Germinal center (tissue), 1 donor: Measurements from ENCODE around the gene DICER1.

ENCODE experiments used
- DNase-seq: peaks from one replicate; pipeline ENCODE4 v3.0.0; 2012; ENCODE audit warnings: mixed read lengths, low spot score

DICER1 gene

DNA sequence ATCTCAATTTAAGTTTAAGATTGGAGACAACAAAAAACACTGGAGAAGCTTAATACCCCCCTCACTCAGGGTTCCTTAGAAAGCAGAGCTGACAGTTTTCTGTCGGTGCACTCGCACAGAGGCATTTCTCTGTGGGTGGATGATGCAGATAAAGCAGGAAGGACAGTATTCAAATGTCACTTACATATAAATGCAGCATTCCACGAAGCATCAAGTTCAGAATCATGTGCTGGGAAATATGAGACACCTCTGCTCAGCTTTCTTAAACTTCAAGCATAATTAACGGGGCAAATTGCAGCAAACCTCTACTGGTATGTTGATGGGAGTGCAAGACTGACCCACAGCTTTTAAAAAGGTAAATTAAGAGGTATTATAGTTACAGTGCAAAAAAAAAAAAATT is 68.7 kb downstream of the DICER1 start:
- DNase-seq: no peak

DNA sequence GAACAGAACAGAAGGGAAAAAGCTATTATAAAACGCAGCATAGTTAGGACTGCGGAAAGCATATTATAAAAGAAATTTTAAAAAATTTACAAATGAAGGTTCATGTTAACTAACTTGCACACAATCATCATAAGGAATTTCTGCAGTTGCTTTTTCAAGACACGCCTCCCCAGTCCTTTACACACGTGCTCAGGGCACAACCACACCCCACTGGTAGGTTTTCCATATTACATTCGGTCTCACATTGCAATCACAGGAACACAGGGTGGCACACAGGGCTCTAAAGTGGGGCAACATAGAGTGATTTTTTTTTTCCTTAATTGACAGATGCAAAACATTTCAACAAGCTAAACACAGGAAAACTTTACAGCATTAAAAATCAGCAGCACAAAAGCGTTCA is 69.7 kb downstream of the DICER1 start:
- DNase-seq: no peak

DNA sequence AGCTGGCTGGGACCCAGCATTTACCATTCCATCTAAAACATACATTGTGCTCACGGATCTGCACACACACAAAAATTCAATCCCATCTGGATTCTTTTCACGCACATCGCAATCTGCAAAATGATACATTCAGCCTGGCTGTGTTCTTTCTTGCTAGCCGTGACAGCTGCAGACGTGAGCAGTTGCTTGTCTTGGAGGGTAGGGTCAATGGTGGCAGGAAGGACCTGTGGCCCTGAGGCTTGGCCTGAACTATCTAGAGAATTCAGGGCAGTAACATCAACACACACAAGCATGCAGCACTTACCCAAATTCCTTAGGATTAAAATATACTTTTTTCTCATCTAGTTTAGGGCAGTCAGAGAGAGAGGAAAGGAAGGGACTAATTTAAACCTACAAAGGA is 72.0 kb downstream of the DICER1 start:
- no peak for DNase-seq

DNA sequence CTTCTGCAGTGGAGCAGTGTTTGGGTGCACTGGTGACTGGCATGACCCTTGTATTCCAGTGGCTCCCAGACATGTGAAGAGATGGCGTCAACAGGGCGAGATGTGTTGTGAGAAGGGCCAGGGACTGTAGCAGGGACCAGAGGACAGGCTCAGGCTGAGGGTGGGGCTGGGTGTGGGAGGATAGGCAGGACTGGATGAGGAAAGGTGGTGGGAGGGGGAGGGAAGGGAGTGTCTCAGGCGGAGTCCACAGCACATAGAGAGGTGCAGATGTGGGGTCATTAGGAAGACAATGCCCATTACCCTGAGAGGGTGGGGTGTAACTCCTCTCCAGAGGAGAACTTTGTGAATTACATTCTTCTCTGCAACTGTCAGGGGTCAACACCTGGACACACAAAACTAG is 78.5 kb downstream of the DICER1 start:
- no peak for DNase-seq

DNA sequence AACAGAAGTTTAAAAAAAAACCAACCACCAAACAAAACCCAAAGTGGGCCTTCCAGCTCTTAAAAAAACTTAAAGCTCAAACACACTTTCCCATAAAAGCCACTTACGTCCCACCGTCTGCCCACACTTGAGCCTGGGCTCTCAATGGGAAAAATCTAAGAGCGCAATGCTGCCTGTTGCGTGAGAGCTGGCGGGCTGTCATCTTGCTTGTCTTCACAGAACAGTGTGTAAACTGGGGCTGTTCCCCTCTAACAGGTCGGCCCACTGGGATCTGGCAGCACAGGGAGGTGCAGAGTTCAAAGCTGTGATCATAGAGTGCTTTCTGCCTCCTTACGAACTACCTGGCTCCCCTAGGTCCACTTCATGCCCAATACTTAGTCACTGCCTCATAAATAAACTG is 80.0 kb downstream of the DICER1 start:
- DNase-seq: no peak

GRCh38 chr14:95075789-95076188 is 81.5 kb downstream of the DICER1 start:
- no peak for DNase-seq

DNA sequence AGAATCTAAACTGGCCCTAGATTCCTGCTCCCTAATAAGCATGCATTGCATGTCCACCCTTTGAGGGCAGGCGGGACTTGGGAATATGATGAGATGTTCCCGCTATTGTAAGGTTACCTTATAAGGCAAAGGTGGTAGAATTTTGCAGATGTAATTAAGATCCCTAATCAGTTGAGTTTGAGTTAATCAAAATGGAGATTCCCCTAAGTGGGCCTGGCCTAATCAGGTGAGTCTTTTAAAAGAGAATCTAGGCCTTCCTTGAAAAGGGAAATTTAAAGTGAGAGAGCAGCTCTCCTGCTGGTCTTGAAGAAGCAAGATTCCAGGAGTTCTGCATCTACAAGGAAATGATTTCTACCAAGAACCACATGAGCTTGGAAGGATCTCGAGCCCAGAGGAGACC is 83.4 kb downstream of the DICER1 start:
- DNase-seq: no peak

DNA sequence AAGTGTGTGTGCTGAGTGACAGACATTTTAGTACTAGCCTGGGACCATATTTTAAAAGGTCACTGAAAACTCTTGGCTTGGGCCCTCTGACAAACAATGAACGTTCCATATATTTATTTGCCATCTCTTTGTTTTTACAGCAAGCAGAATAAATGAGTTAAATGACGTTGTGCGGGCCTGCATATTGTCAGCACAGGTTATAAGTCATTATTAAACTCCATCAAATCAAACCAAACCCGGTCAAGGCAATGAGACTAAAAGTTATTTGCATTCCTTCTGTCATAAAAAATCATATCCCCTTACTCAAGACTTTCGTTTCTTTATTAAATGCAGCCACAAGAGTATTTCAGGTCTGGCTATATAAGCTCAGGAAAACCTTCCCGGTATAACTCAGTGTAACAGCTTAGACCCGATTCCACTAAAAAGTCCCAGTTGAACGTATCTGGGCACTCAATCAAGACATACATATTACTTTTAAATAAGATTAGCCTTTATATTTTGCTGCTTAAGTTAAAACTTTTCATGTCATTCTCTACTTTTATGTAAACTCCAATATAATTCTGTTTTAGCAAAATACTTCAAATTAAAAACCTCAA is 84.9 kb downstream of the DICER1 start:
- DNase-seq: no peak

DNA sequence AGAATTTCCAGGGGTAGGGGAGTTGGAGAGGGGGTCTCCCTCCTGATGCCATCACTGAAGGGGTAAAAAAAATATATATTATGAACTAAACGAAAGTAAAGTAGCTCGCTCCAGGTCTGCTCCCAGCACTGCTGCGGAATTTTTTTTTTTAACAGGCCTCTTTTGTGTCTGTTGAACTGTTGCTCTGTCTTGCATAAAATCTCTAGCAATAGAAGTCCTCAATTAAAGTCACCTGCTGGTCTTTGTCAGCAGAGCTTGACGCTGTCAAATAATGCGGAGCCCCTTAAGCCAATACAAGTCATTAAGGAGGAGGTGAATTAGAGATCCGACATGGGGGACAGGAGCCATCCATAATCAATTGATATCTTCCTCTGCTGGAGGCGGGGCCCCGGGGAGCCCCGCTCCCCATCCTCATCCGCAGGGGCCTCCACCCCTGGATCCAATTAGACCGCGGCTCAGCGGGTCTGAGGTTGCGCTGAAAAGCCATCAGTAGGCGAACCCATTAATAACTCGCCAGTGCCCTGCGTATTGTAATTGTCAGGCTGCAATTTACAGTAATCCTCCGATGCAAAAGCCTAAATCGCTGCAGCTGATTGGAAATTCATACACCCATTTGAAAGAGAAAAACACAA is 85.6 kb downstream of the DICER1 start:
- no peak for DNase-seq

DNA sequence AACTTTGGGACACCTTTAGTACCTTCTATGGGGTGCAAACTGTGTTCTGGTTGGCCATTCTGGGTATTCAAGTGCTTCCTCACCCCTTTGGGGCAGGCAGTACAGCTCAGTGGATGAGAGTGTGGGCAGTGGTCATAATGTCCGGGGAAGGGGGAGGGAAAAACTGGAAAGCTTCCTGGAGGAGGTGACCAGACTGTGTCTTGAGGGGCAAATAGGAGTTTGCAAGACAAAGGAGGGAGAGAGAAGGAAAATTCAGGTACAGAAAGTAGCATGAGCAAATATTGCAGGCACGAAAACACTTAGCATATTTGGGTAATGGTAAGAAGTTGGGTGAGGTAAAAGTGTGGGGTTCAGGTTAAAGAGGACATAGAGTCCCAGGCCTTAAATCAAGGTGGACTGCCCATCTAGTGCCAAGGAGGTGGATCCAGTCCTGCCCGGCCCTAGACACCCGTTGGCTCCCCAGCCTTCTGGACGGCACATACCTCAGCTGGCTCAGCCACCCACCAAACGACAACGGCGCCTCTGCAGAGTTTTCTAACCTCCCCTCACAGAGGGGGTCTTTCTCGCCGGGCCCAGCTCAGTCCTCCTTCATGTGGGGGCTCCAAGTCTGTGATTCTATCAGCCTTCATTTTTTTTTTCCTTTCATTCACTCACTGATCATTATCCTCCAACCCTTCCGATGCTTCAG is 86.4 kb downstream of the DICER1 start:
- DNase-seq: no peak

DNA sequence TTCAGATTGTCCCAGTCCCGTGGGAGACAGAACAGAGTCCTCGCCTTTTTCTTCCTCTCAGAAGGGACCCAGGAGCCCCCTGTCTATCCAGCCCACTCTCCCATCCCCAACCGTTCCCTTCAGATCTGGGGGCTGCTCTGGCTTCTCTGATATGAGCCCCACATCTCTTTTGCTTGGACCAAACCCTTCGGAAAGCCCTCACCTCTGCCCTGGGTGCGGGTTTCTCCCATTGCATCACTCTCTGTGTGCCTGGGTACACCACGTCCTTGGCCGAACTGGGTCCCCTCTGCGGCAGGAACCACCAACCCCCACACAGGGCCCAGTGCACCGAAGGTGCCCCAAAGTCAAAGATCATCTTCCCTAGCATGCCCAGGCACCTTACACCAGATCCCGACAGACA is 87.8 kb downstream of the DICER1 start:
- DNase-seq: no peak

- DNase-seq: no peak
Measured at GRCh38 chr14:95069018-95069417, 88.3 kb downstream of the DICER1 start.

DNA sequence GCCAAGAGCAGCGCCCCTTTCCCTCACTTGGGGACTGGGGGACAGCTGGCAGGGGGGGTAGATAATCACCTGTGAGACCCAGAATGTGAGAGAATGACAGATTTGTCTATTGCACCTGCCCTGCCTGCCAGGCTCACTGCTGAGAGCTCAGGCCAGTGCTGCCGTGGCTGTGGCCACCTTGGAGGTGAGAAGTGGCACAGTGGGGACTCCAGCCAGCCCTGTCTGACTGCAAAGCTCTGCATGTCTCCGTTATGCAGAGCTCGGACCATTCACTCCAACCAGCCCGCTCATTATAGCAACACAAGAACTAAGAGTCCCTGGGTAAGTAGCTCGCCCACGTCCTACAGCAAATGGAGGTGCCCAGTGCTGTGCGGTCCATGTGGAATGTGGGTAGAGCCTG is 88.8 kb downstream of the DICER1 start:
- DNase-seq: no peak

DNA sequence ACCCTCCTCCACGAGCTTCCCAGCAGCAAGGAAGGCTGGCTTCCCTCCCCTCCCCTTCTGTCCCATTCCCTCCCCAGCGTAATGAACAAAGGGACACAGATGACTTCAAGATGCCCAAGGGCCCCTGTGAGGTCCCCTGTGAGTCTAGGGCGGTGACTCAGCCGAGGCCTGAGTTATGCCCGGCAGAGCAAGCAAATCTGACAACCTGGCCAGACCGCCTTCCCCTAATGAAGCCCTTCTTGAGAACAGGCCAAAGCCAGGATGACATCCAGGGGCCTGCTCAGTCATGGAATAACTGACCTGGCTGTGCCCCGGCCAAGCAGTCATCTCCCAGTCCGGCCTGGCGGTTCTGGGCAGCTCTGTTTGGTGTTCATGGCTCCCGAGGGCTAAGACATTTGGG is 89.2 kb downstream of the DICER1 start:
- no peak for DNase-seq

DNA sequence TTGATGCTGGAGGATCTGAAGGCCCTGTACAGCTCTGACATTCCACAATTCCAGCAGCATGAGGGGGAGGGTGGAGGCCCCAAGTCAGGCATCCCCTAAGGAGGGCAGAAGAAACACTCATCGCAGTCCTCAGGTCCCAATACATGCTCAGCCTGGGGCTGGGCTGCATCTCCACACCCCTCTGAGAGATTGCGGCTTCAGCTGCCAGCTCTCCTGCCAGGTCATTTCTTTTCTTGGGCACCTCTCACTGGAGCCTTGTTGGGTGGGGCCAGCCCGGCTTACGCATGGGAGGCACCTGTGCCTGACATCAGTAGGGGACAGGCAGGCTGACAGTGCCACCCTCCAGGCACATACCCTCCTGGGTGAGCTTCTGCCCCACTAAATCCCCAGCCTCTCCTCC is 89.8 kb downstream of the DICER1 start:
- no peak for DNase-seq

DNA sequence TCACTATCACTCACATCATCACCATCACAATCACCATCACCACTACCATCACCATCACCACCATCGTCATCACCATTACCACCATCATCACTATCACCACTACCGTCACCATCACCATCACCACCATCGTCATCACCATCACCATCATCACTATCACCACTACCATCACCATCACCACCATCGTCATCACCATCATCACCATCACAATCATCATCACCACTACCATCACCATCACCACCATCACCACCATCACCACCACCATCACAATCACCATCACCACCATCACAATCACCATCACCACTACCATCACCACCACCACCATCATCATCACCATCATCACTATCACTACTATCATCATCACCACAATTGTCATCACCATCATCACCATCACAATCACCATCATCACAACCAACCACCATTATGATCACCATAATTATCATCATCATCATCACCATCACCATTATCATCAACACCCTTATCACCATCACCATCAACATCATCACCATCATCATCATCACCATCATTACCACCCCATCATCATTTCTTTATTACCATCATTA is 90.8 kb downstream of the DICER1 start:
- no peak for DNase-seq

DNA sequence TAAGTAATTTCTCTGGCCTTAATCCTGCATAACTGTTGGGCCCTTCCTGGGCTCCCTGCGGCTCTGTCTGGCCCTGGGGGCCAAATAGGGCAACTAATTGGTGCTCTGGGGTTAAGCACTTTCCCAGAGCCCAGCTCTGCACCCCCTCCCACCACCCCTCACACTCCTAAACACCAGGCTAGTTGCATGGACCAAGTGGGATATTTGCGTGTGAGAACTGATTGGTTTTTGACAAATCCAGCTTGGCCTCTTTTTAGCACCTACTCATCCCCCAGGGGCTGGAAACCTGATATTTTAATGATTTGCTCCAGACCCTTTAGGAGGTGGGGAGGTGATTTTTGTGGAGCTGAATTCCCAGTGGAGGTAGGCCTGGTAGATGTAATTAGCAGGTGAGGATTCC is 91.9 kb downstream of the DICER1 start:
- no peak for DNase-seq

DNA sequence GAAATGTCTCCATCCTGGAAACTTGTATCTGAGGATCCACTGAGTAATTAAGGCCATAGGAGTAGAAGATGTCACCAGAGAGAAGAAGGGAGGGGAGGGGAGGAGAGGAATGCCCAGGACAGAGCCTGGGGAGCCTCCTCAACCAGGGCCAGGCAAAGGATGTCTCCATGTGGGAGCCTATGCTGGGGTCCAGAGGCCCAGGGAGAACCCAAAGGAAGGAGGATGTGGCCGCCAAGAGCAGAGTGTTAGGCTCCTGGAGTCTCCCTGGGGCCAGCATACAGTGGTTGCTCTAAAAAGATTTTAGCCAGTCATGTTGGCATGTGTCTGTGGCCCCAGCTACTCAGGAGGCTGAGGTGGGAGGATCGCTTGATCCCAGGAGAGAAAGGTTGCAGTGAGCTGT is 92.6 kb downstream of the DICER1 start:
- no peak for DNase-seq

GRCh38 chr14:95064256-95064655 is 93.1 kb downstream of the DICER1 start:
- no peak for DNase-seq

DNA sequence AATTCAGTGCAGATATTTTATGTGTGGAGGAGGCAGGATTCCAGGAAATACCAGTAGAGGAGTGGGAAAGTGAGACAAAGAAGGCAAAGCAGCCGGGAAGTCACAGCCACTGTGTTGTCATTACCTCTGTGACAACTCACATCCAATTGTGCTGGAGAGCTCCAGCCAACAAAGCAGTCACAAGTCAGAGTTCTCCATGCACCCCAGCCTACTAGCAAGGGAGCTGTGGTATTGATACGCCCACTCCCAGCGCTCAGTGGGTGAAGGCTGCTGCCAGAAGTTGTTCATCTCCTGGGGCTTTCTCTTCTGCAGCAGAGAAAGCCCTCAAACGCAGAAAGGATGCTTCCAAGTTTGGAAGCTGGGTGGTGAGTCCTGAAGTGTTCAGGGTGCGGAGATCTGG is 93.9 kb downstream of the DICER1 start:
- no peak for DNase-seq

DNA sequence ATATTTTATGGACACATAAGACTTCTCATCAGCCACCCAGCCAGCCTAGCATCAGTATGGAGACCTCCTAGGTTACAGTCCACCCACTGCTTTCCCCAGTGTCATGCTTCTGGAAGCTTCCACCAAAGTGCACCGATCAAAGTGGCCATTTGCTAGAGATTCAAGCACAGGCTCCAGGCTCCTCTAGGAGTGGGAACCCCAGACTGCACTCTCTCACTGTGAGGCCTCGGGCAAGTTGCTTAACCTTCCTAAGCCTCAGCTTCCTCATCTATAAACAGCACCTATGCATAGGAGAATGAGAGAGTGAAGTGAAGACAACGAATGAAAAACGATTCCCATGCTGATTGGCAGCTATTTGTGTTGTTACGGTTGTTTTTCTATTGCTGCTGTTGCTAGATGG is 94.4 kb downstream of the DICER1 start:
- no peak for DNase-seq

DNA sequence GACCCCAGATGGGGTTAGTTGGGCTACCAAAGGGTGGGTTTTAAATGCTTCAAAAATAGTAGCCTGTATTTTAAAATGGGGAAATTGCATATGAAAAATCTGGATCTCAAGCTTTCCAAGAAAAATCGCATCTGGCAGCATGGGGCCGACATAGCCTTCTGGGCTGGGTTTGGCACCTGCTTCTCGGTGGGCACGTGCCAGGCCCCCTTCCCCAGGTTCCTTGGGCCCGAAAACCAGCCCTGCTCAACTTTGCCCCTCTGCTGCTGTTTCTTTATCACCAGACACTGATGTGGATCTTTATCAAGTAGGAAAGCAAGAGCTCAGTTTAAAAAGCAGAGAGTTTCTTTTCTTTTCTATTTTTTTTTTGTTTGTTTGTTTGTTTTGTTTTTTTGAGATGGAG is 95.1 kb downstream of the DICER1 start:
- no peak for DNase-seq

DNA sequence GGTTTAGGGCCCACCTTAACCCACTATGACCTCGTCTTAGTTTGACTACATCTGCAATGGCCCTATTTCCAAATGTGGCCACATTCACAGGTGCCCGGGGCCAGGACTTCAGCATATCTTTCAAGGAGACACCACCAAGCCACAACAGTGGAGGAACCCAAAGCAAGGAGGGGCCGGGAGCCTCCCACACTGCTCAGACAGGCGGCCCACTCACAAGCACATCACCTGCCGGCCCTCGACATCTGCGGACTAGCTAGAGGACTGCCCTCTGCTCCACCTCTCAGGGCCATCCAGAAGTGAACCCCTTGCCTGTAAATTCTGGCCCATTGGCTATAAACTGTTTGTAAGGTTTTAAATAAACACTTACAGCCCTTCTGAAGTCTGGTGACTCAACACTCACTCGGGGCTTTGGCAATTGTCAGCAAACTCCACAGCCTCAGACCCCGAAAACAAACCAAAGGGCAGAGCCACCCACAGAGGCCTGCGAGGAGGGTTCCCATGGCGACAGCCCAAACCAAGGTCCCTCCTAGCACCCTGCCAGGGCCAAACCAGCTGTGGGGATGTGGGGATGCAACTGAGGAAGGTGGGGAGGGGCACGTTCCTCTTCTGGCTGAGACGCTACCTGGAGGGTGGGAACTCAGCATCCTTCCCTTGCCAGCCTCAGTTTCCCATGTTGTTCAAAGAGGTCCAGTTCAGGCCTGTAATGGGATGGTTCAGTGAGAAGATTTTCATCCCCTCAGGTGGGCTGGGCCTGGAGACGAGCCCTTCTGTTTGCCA is 95.8 kb downstream of the DICER1 start:
- DNase-seq: no peak
